ENCODE measurements around the gene CDKAL1.

DNA sequence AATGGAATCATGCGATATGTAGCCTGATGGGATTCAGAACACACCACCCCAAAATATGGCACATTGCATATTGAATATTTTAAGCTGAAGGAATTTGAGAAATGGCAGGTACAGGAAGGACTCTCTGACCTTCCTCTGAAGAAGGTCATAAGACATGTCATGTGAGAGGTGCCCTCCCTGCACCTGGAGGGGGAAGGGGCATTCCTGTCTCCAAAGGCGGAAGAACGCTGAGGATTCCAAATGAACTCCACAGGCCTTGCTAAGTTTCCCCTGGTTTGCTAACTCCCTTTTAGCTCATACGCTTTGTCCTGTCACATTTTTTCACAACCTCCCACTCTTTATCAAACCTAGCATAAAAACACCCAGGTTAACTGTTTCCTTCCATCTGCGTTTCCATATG is 347.8 kb downstream of the CDKAL1 start:
- TF ChIP-seq YY1 (IDR thresholded peaks at IDR 0.05; ENCODE audit: insufficient read depth, insufficient read length), result no peak
- TF ChIP-seq SUZ12 (IDR thresholded peaks at IDR 0.05; ENCODE audit: extremely low read depth, insufficient read depth, insufficient read length), result no peak
